Neural crest cell (in vitro differentiated cells): Measurements from ENCODE around the gene RNF32. TPM values are rescaled to one million over a fixed set of nuclear protein-coding genes. Genes with fewer than 3 reads are reported as not detected.

Source experiments
- DNase-seq: peaks from one replicate; pipeline ENCODE4 v3.0.0; 2021; ENCODE audit warnings: low read depth, mixed read lengths, low spot score
- H3K27ac Mint-ChIP-seq: one replicate; pipeline ENCODE4 v1.8.0; 2021; ENCODE audit warnings: mild to moderate bottlenecking, mixed read lengths; ENCODE audit not compliant: unreplicated experiment
- H3K27me3 Mint-ChIP-seq: 2 replicates; pipeline ENCODE4 v1.8.0; 2021; ENCODE audit warnings: low read depth, mild to moderate bottlenecking, mixed read lengths
- H3K36me3 Mint-ChIP-seq: 2 replicates; pipeline ENCODE4 v1.8.0; 2021; ENCODE audit warnings: low read depth, mild to moderate bottlenecking, mixed read lengths
- H3K4me1 Mint-ChIP-seq: 2 replicates; pipeline ENCODE4 v1.8.0; 2021; ENCODE audit warnings: mixed read lengths
- H3K4me3 Mint-ChIP-seq: one replicate; pipeline ENCODE4 v1.8.0; 2021; ENCODE audit warnings: mild to moderate bottlenecking, mixed read lengths
- H3K9me3 Mint-ChIP-seq: 2 replicates; pipeline ENCODE4 v1.8.0; 2021; ENCODE audit warnings: mixed read lengths
- total RNA-seq: library from RNA; stranded (reverse); gene quantifications from 2 replicates; pipeline ENCODE4 v1.2.1, GENCODE V29; 2021
- TF ChIP-seq, protein P1 (sequence below): fragments of 200-600 bp; sonication (generic); conservative IDR thresholded peaks from 2 replicates; pipeline ENCODE4 v1.5.0; 2021; ENCODE audit warnings: antibody characterized with exemption, mild to moderate bottlenecking

Gene RNF32
- total RNA-seq, 1 donor from 2014 or later = 1.4 TPM

DNA sequence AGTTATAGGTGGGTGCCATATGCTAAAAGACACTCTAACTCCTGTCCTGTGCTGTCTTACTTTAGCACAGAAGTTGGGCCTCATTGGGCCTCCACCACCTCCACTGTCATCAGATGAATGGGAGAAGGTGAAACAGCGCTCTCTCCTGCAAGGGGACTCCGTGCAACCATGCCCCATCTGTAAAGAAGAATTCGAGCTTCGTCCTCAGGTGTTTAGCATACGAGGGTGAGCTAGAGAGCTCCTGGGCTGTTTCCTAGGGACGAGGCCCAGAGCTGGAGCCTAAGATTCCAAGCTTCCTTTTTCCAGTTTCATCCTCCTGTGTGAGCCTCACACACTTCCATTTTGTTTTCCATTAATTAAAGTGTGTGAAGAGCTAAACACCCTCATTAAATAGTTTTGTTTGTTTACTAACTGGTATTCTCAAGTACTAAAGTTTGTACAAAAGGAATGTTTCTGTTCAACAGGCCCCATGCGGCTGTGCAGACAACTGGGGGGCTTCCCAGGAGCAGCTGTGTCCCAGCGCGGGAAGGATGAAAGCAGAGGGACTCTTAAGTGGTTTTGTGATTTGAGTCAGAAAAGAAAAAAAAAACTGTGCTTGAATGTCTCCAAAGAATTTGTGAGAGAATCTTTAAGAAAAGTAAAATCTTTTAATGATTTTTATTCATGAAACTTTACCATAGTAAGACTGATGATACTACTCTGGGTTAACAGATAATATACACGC lies 14.1 kb downstream of the RNF32 start:
- H3K36me3 Mint-ChIP-seq = no peaks in the 10 kb centered on the region
- H3K4me1 Mint-ChIP-seq = no peaks in the 10 kb centered on the region
- no peaks in the 10 kb centered on the region for H3K27me3 Mint-ChIP-seq
- peaks cover 3% of the 10 kb centered on the region for H3K9me3 Mint-ChIP-seq
- TF ChIP-seq, protein P1, sequence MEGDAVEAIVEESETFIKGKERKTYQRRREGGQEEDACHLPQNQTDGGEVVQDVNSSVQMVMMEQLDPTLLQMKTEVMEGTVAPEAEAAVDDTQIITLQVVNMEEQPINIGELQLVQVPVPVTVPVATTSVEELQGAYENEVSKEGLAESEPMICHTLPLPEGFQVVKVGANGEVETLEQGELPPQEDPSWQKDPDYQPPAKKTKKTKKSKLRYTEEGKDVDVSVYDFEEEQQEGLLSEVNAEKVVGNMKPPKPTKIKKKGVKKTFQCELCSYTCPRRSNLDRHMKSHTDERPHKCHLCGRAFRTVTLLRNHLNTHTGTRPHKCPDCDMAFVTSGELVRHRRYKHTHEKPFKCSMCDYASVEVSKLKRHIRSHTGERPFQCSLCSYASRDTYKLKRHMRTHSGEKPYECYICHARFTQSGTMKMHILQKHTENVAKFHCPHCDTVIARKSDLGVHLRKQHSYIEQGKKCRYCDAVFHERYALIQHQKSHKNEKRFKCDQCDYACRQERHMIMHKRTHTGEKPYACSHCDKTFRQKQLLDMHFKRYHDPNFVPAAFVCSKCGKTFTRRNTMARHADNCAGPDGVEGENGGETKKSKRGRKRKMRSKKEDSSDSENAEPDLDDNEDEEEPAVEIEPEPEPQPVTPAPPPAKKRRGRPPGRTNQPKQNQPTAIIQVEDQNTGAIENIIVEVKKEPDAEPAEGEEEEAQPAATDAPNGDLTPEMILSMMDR = no peak
- DNase-seq = no peak
- no peak overlapping the region for H3K27ac Mint-ChIP-seq
- no peak overlapping the region for H3K4me3 Mint-ChIP-seq

DNA sequence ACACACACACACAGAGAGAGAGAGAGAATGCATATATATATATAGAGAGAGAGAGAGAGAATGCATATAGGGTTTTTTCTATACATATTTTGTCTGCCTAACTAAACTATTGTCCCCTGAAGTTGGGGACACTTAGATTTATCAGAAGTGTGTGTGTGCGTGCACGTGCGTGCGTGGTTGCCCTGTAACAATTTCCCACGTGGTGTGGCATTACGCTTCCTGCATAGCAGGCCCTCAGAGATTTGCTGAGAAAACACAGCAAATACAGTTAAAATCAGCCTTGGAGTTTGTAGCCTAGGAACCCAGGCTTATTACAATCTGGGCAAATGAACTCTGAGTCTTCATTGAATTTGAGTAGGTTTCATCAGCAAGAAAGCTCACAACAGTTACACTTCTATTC lies 14.7 kb downstream of the RNF32 start:
- TF ChIP-seq, protein P1 = no peak
- Mint-ChIP-seq H3K36me3 (no peaks in the 10 kb centered on the region), H3K4me1 (peaks cover 4% of the 10 kb centered on the region), H3K27ac (no peak overlapping the region), H3K27me3 (no peaks in the 10 kb centered on the region), H3K9me3 (peaks cover 3% of the 10 kb centered on the region), H3K4me3 (no peak overlapping the region)
- no peak for DNase-seq

DNA sequence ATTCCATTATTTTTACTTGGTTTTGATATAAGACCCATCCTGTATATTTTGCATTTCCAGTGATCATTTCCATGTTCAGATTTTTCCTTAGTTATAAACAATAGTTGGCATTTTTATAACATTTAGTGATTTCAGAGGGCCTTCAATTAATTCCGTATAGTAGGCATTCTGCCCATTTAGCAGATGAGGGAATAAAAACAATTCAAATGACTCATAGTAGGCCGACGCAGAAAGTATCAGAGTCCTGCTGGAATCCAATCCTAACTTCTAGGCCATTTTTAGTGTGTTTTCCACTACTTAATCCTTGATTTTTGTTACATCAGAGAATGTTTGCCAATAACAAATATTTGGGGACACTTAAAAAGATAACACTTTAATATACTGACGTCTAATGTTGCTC lies 15.4 kb downstream of the RNF32 start:
- peaks cover 2% of the 10 kb centered on the region for H3K36me3 Mint-ChIP-seq
- H3K4me1 Mint-ChIP-seq = peaks cover 4% of the 10 kb centered on the region
- H3K27ac Mint-ChIP-seq = no peak overlapping the region
- TF ChIP-seq, protein P1 = no peak
- DNase-seq = no peak
- H3K9me3 Mint-ChIP-seq = peaks cover 3% of the 10 kb centered on the region
- no peaks in the 10 kb centered on the region for H3K27me3 Mint-ChIP-seq
- no peak overlapping the region for H3K4me3 Mint-ChIP-seq

DNA sequence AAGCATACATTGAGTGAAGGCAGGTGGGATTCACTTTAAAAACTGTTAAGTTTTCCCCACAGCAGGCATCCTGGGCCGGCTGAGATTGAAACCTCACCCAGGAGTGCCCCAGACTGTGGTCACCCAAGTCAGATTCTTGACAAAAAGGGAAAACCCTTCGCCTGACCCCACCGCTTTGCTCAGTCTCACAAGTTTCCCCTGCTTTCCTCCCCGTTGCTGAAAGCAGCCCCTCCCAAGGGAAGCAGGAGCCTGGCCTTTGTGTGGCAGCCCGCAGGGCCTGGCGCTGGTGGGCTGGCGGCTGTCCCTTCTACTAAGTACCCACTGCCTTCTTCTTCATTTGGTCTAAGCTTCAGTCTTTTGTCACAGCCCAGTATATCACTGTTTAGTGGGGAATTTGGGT lies 16.0 kb downstream of the RNF32 start:
- Mint-ChIP-seq H3K27ac (no peak overlapping the region), H3K4me1 (peaks cover 4% of the 10 kb centered on the region), H3K27me3 (no peaks in the 10 kb centered on the region), H3K36me3 (peaks cover 2% of the 10 kb centered on the region), H3K9me3 (peaks cover under 1% of the 10 kb centered on the region), H3K4me3 (no peak overlapping the region)
- TF ChIP-seq, protein P1 = no peak
- no peak for DNase-seq

DNA sequence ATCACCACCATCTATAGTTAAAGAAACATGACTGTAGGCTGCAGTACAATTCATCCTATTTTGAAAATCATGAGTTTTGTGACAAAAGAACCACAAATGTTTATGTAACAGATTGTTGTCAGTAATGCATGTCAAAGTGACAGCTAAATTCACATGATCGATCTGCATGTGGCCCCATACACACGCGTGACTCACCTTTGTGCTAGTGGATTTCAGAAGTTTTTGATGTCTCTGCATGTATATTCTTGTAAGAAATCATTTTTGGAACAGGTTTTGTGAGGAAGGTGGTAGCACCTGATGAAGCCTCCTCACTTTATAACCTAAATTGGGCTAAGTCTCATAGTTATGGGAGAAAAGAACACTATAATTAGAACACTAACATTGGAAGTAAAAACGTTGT lies 17.1 kb downstream of the RNF32 start:
- TF ChIP-seq, protein P1 = no peak
- DNase-seq = no peak
- Mint-ChIP-seq H3K27ac (no peak overlapping the region), H3K4me1 (peaks cover 4% of the 10 kb centered on the region), H3K27me3 (no peaks in the 10 kb centered on the region), H3K36me3 (peaks cover 2% of the 10 kb centered on the region), H3K4me3 (no peak overlapping the region), H3K9me3 (no peaks in the 10 kb centered on the region)
